ENCODE measurements around the gene POPDC2.

POPDC2 gene

DNA sequence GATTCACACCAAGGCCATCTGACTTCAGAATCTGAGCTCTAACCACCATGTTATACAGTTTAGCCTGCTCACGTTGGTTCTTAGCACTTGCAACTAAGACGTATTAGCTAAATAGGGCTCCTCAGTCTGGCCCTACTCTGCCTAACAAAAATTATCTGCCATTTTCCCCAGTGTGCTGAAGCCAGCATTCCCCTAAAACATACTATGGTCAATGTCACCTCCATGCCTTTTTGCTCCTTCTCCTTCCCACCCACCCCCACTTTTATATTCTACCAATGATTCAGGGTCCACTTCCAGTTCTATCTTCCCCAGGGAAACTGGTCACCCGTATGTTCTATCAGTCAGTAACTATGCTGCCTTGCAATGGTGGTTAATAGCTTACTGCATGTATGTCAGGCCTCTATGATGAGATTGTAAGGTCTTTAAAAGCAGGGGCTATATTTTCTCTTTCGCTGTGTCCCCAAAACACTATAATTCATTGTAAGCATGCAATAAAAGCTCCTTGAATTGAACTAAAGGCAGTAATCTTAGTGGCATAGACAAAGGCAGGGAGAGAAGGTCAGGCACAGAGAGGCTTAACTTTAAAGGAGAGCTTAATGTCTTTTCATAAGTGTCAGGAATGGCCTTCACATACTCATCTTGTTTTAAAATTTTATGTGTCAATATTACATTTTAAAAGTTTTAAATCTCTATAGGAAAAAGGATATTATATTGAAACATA, 23.3 kb downstream of the POPDC2 start:
- Histone ChIP-seq H3K4me1 (ENCODE audit: control insufficient read depth, insufficient read depth, low read length) (no peaks in the 10 kb centered on the region), H3K27me3 (ENCODE audit: control insufficient read depth, insufficient read depth, low read length) (no peaks in the 10 kb centered on the region), H3K9ac (ENCODE audit: low read depth, low read length) (no peak overlapping the region), H3K9me3 (ENCODE audit: control insufficient read depth, insufficient read depth, low read length) (no peaks in the 10 kb centered on the region), H3K4me3 (ENCODE audit: low read depth, low read length) (no peak overlapping the region), H3K27ac (ENCODE audit: low read depth, low read length) (no peak overlapping the region), H3K36me3 (ENCODE audit: control insufficient read depth, insufficient read depth, low read length) (no peaks in the 10 kb centered on the region)

- no peaks in the 10 kb centered on the region for H3K9me3 ChIP-seq (ENCODE audit: control insufficient read depth, insufficient read depth, low read length)
- H3K36me3 ChIP-seq (ENCODE audit: control insufficient read depth, insufficient read depth, low read length), result no peaks in the 10 kb centered on the region
- H3K27me3 ChIP-seq (ENCODE audit: control insufficient read depth, insufficient read depth, low read length), result no peaks in the 10 kb centered on the region
- no peak overlapping the region for H3K9ac ChIP-seq (ENCODE audit: low read depth, low read length)
- no peak overlapping the region for H3K27ac ChIP-seq (ENCODE audit: low read depth, low read length)
- H3K4me1 ChIP-seq (ENCODE audit: control insufficient read depth, insufficient read depth, low read length), result no peaks in the 10 kb centered on the region
- H3K4me3 ChIP-seq (ENCODE audit: low read depth, low read length), result no peak overlapping the region
These were observed 24.1 kb downstream of the POPDC2 start for GRCh38 chr3:119636249-119636648.

DNA sequence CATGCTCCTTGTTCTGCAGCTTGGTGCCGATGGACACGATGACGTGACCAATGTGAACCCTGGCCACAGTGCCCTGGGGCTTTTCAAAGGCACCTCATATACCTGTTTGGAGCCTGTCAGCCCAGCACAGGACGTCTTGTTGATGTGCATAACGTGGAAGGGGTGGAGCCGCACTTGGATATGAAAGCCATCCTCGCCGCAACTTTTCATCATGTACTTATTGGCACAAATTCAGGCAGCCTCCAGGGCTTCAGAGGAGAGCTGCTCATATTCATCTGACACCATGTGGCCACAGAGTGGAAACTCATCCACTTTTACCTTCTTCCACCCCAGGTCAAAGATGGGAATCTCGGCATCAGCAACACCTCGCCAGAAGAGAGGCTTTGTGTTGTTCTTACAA, 24.7 kb downstream of the POPDC2 start:
- Histone ChIP-seq H3K36me3 (ENCODE audit: control insufficient read depth, insufficient read depth, low read length) (no peaks in the 10 kb centered on the region), H3K27me3 (ENCODE audit: control insufficient read depth, insufficient read depth, low read length) (no peaks in the 10 kb centered on the region), H3K27ac (ENCODE audit: low read depth, low read length) (no peak overlapping the region), H3K4me3 (ENCODE audit: low read depth, low read length) (no peak overlapping the region), H3K9ac (ENCODE audit: low read depth, low read length) (no peak overlapping the region), H3K4me1 (ENCODE audit: control insufficient read depth, insufficient read depth, low read length) (no peaks in the 10 kb centered on the region), H3K9me3 (ENCODE audit: control insufficient read depth, insufficient read depth, low read length) (no peaks in the 10 kb centered on the region)

- no peak overlapping the region for H3K4me3 ChIP-seq (ENCODE audit: low read depth, low read length)
- no peaks in the 10 kb centered on the region for H3K9me3 ChIP-seq (ENCODE audit: control insufficient read depth, insufficient read depth, low read length)
- no peaks in the 10 kb centered on the region for H3K4me1 ChIP-seq (ENCODE audit: control insufficient read depth, insufficient read depth, low read length)
- no peaks in the 10 kb centered on the region for H3K36me3 ChIP-seq (ENCODE audit: control insufficient read depth, insufficient read depth, low read length)
- no peaks in the 10 kb centered on the region for H3K27me3 ChIP-seq (ENCODE audit: control insufficient read depth, insufficient read depth, low read length)
- H3K9ac ChIP-seq (ENCODE audit: low read depth, low read length), result no peak overlapping the region
- H3K27ac ChIP-seq (ENCODE audit: low read depth, low read length), result no peak overlapping the region
These were observed 27.6 kb downstream of the POPDC2 start for GRCh38 chr3:119632829-119633228.

DNA sequence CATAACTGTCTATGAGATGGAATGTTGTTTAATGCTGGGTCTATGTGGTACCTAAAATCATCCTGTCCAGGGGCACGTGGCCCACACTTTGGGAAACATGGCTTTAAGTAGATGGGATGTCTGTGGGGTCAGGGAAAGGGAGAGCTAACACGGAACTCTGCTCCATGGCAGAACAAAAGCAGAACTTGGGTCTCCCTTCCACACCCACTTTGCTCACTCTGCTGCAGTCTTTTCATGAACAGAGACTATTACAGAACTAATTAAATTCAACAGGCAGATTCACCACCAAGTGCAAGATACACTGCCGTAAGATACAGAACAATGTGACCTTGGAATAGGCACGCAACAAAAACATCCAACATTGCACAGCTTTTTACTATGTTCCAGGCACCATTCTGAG, 28.2 kb downstream of the POPDC2 start:
- H3K27ac ChIP-seq (ENCODE audit: low read depth, low read length), result no peak overlapping the region
- H3K4me3 ChIP-seq (ENCODE audit: low read depth, low read length), result no peak overlapping the region
- no peaks in the 10 kb centered on the region for H3K36me3 ChIP-seq (ENCODE audit: control insufficient read depth, insufficient read depth, low read length)
- no peaks in the 10 kb centered on the region for H3K9me3 ChIP-seq (ENCODE audit: control insufficient read depth, insufficient read depth, low read length)
- H3K4me1 ChIP-seq (ENCODE audit: control insufficient read depth, insufficient read depth, low read length), result no peaks in the 10 kb centered on the region
- no peak overlapping the region for H3K9ac ChIP-seq (ENCODE audit: low read depth, low read length)
- no peaks in the 10 kb centered on the region for H3K27me3 ChIP-seq (ENCODE audit: control insufficient read depth, insufficient read depth, low read length)

GRCh38 chr3:119631516-119631915, 28.9 kb downstream of the POPDC2 start:
- Histone ChIP-seq H3K4me3 (ENCODE audit: low read depth, low read length) (no peak overlapping the region), H3K36me3 (ENCODE audit: control insufficient read depth, insufficient read depth, low read length) (no peaks in the 10 kb centered on the region), H3K27me3 (ENCODE audit: control insufficient read depth, insufficient read depth, low read length) (no peaks in the 10 kb centered on the region), H3K9ac (ENCODE audit: low read depth, low read length) (no peak overlapping the region), H3K4me1 (ENCODE audit: control insufficient read depth, insufficient read depth, low read length) (no peaks in the 10 kb centered on the region), H3K9me3 (ENCODE audit: control insufficient read depth, insufficient read depth, low read length) (no peaks in the 10 kb centered on the region), H3K27ac (ENCODE audit: low read depth, low read length) (no peak overlapping the region)

- Histone ChIP-seq H3K9ac (ENCODE audit: low read depth, low read length) (no peak overlapping the region), H3K4me1 (ENCODE audit: control insufficient read depth, insufficient read depth, low read length) (no peaks in the 10 kb centered on the region), H3K4me3 (ENCODE audit: low read depth, low read length) (no peak overlapping the region), H3K9me3 (ENCODE audit: control insufficient read depth, insufficient read depth, low read length) (no peaks in the 10 kb centered on the region), H3K27me3 (ENCODE audit: control insufficient read depth, insufficient read depth, low read length) (no peaks in the 10 kb centered on the region), H3K27ac (ENCODE audit: low read depth, low read length) (no peak overlapping the region), H3K36me3 (ENCODE audit: control insufficient read depth, insufficient read depth, low read length) (no peaks in the 10 kb centered on the region)
These were observed 29.5 kb downstream of the POPDC2 start for GRCh38 chr3:119630880-119631329.

DNA sequence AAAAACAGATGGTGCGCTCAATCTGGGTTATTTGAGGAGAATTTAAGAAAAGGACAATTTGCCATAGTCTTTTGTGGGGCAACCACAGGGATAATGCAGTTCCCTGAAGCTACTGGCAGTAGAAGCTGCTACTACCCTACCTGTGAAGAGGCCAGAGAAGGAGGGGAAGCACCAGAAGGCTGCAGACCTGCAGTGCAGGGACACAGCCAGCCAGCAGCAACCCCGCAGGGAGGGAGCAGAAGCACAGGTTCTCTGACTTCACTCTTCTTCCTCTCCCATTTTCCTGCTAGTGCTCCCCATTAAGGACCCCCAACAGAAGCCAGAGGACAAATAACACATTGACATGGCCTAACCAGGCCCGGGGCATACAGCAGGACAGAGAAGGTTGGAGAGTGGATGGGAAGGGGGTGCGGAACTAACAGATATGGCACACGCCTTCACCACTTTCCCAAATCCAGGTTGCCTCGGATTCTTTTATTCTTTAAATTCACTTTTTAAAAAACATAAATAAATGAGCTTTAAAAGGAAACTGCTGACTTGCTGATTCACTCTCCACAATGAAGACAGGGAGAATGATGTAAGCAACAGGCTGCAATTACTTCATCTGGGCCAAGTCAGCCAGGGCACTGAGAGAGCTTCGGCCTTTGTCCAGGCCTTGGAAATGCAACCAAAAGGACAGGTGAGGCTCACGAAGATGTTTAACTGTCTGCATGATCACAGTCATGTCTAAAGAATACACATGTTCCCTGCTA, 30.1 kb downstream of the POPDC2 start:
- Histone ChIP-seq H3K9ac (ENCODE audit: low read depth, low read length) (no peak overlapping the region), H3K4me1 (ENCODE audit: control insufficient read depth, insufficient read depth, low read length) (no peaks in the 10 kb centered on the region), H3K27ac (ENCODE audit: low read depth, low read length) (no peak overlapping the region), H3K36me3 (ENCODE audit: control insufficient read depth, insufficient read depth, low read length) (no peaks in the 10 kb centered on the region), H3K27me3 (ENCODE audit: control insufficient read depth, insufficient read depth, low read length) (no peaks in the 10 kb centered on the region), H3K4me3 (ENCODE audit: low read depth, low read length) (no peak overlapping the region), H3K9me3 (ENCODE audit: control insufficient read depth, insufficient read depth, low read length) (no peaks in the 10 kb centered on the region)

- H3K4me3 ChIP-seq (ENCODE audit: low read depth, low read length), result no peak overlapping the region
- no peaks in the 10 kb centered on the region for H3K9me3 ChIP-seq (ENCODE audit: control insufficient read depth, insufficient read depth, low read length)
- H3K36me3 ChIP-seq (ENCODE audit: control insufficient read depth, insufficient read depth, low read length), result no peaks in the 10 kb centered on the region
- H3K9ac ChIP-seq (ENCODE audit: low read depth, low read length), result no peak overlapping the region
- no peaks in the 10 kb centered on the region for H3K27me3 ChIP-seq (ENCODE audit: control insufficient read depth, insufficient read depth, low read length)
- H3K27ac ChIP-seq (ENCODE audit: low read depth, low read length), result no peak overlapping the region
- H3K4me1 ChIP-seq (ENCODE audit: control insufficient read depth, insufficient read depth, low read length), result no peaks in the 10 kb centered on the region
These were observed 31.5 kb downstream of the POPDC2 start for GRCh38 chr3:119628816-119629445.

DNA sequence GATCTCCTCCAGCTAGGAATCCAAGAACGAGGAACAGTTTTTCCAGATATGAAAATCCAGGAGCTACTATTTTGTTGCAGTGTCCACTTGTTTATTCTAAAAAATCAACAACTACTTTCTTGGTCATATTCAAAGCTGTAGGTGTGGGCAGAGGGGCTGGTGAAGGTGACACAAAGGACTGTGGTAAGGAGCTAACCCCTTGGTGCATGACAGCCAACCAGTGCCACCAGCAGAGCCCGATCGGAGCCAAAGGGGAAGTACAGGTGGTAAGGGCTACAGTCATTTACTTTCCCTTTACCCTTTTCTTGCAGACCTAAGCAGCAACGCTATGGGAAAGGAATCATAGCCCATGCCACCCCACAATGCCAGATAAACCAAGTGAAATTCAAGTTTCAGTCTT, 32.0 kb downstream of the POPDC2 start:
- H3K4me3 ChIP-seq (ENCODE audit: low read depth, low read length), result no peak overlapping the region
- H3K9ac ChIP-seq (ENCODE audit: low read depth, low read length), result no peak overlapping the region
- H3K4me1 ChIP-seq (ENCODE audit: control insufficient read depth, insufficient read depth, low read length), result no peaks in the 10 kb centered on the region
- H3K27me3 ChIP-seq (ENCODE audit: control insufficient read depth, insufficient read depth, low read length), result no peaks in the 10 kb centered on the region
- H3K36me3 ChIP-seq (ENCODE audit: control insufficient read depth, insufficient read depth, low read length), result no peaks in the 10 kb centered on the region
- no peak overlapping the region for H3K27ac ChIP-seq (ENCODE audit: low read depth, low read length)
- H3K9me3 ChIP-seq (ENCODE audit: control insufficient read depth, insufficient read depth, low read length), result no peaks in the 10 kb centered on the region

GRCh38 chr3:119627461-119627860, 32.9 kb downstream of the POPDC2 start:
- Histone ChIP-seq H3K4me3 (ENCODE audit: low read depth, low read length) (no peak overlapping the region), H3K27ac (ENCODE audit: low read depth, low read length) (no peak overlapping the region), H3K4me1 (ENCODE audit: control insufficient read depth, insufficient read depth, low read length) (no peaks in the 10 kb centered on the region), H3K36me3 (ENCODE audit: control insufficient read depth, insufficient read depth, low read length) (no peaks in the 10 kb centered on the region), H3K27me3 (ENCODE audit: control insufficient read depth, insufficient read depth, low read length) (no peaks in the 10 kb centered on the region), H3K9ac (ENCODE audit: low read depth, low read length) (no peak overlapping the region), H3K9me3 (ENCODE audit: control insufficient read depth, insufficient read depth, low read length) (no peaks in the 10 kb centered on the region)

All from HUES48 (cell line).